Small intestine (tissue), 7 donors: ENCODE data around the gene ARHGAP21. TPM values are rescaled to one million over a fixed set of nuclear protein-coding genes. Genes with fewer than 3 reads are reported as not detected.

Source experiments
- DNase-seq, 2 donors: peaks; one replicate each; pipeline versions ENCODE4 v3.0.0 to v3.0.0-alpha.2; 2013
- FAIRE-seq: peaks from 2 replicates; lab custom pipeline; 2012; peaks lifted over from hg19 to GRCh38; lab: Jason Lieb, UNC
- H3K27ac ChIP-seq, 3 donors: one replicate each; pipeline ENCODE4 v1.5.1; 2013; ENCODE audit warnings: low read length in 2 of 3, mild to moderate bottlenecking in 2 of 3, control low read depth in 1 of 3, inconsistent platforms in 1 of 3, low read depth in 1 of 3, moderate library complexity in 1 of 3
- H3K27me3 ChIP-seq, 3 donors: one replicate each; pipeline ENCODE4 v1.6.1; 2013; ENCODE audit warnings: low read length in 3 of 3, inconsistent platforms in 1 of 3; ENCODE audit not compliant: control insufficient read depth in 3 of 3, insufficient read depth in 3 of 3
- H3K36me3 ChIP-seq, 3 donors: one replicate each; pipeline ENCODE4 v1.6.1; 2013; ENCODE audit warnings: low read length in 3 of 3, inconsistent platforms in 1 of 3, low read depth in 1 of 3, mild to moderate bottlenecking in 1 of 3, moderate library complexity in 1 of 3; ENCODE audit not compliant: control insufficient read depth in 3 of 3, insufficient read depth in 2 of 3
- H3K4me1 ChIP-seq, 3 donors: one replicate each; pipeline ENCODE4 v1.6.1; 2013; ENCODE audit warnings: low read length in 2 of 3, inconsistent platforms in 1 of 3, low read depth in 1 of 3, mild to moderate bottlenecking in 1 of 3, moderate library complexity in 1 of 3; ENCODE audit not compliant: control insufficient read depth in 3 of 3, insufficient read depth in 2 of 3
- H3K4me3 ChIP-seq, 3 donors: one replicate each; pipeline ENCODE4 v1.5.1; 2013; ENCODE audit warnings: low read length in 3 of 3, control low read depth in 1 of 3, inconsistent platforms in 1 of 3, low read depth in 1 of 3, mild to moderate bottlenecking in 1 of 3, moderate library complexity in 1 of 3
- H3K9me3 ChIP-seq, 2 donors: one replicate each; pipeline ENCODE4 v1.6.1; 2013; ENCODE audit warnings: low read depth in 1 of 2, low read length in 1 of 2; ENCODE audit not compliant: control insufficient read depth in 2 of 2, insufficient read depth in 1 of 2
- WGBS, 3 donors: extraction: QIAGEN DNeasy Blood & Tissue Kit; methylation state at CpG; one replicate each; pipeline ENCODE4 v1.1.7; 2013; 5-methylcytosine and 5-hydroxymethylcytosine counted together
- polyA plus RNA-seq, 4 donors: library from polyadenylated mRNA; stranded (reverse) in 3 of 4; unstranded in 1 of 4; fragments of 200-250 nt in 3 of 4; fragments of 120-200 nt in 1 of 4; gene quantifications; one replicate each; pipeline versions ENCODE4 v1.2.1 to v1.2.3, GENCODE V29; 2013
- donor health status: healthy with polysubstance abuse.
- donor health status: control.
- donor health status: control.
- donor health status: Bipolar disorder and iron deficiency.
- donor health status: healthy.

Gene ARHGAP21
- polyA plus RNA-seq, 4 donors: 20.6 to 42.0 (median 29.7) TPM

GRCh38 chr10:24652381-24652957 lies 71.2 kb downstream of the ARHGAP21 start:
- WGBS, 3 donors: 90 to 96% (median 90%) methylated on average over 4 of the region's 4 CpGs
- Histone ChIP-seq H3K9me3 (no peaks in the 10 kb centered on the region), H3K4me3 (no peak overlapping the region), H3K4me1 (no peaks in the 10 kb centered on the region), H3K36me3 (peaks cover 2 to 4% (median 2%) of the 10 kb centered on the region in 3 donors), H3K27ac (no peak overlapping the region), H3K27me3 (no peaks in the 10 kb centered on the region)
- DNase-seq: no peak
- no peak for FAIRE-seq

- Histone ChIP-seq H3K4me1 (no peaks in the 10 kb centered on the region), H3K27ac (no peak overlapping the region), H3K36me3 (peaks cover 2 to 4% (median 2%) of the 10 kb centered on the region in 3 donors), H3K27me3 (no peaks in the 10 kb centered on the region), H3K9me3 (no peaks in the 10 kb centered on the region), H3K4me3 (no peak overlapping the region)
- no peak for FAIRE-seq
- no peak for DNase-seq
- WGBS, 3 donors: 65 to 94% (median 85%) methylated on average over 2 of the region's 2 CpGs
Measured at GRCh38 chr10:24651923-24652322, 71.8 kb downstream of the ARHGAP21 start.

GRCh38 chr10:24650669-24651391 lies 72.9 kb downstream of the ARHGAP21 start:
- DNase-seq (no peak), FAIRE-seq (no peak)
- no peak overlapping the region for H3K27ac ChIP-seq
- H3K27me3 ChIP-seq: no peaks in the 10 kb centered on the region
- no peak overlapping the region for H3K4me3 ChIP-seq
- H3K4me1 ChIP-seq: peaks cover 0 to under 1% (median 0%) of the 10 kb centered on the region in 3 donors
- 77 to 81% (median 80%) methylated on average over 4 of the region's 4 CpGs for WGBS, 3 donors
- H3K9me3 ChIP-seq: no peaks in the 10 kb centered on the region
- peaks cover 2 to 4% (median 2%) of the 10 kb centered on the region in 3 donors for H3K36me3 ChIP-seq

GRCh38 chr10:24645784-24646183 lies 77.9 kb downstream of the ARHGAP21 start:
- no peak for FAIRE-seq
- Histone ChIP-seq H3K27ac (no peak overlapping the region), H3K4me3 (no peak overlapping the region), H3K4me1 (peaks cover 0 to 3% (median 0%) of the 10 kb centered on the region in 3 donors), H3K9me3 (no peaks in the 10 kb centered on the region), H3K27me3 (no peaks in the 10 kb centered on the region), H3K36me3 (peaks cover 2 to 4% (median 2%) of the 10 kb centered on the region in 3 donors)
- peak in 1 of 2 donors; percentile 18 for DNase-seq

GRCh38 chr10:24645022-24645421 lies 78.7 kb downstream of the ARHGAP21 start:
- Histone ChIP-seq H3K9me3 (no peaks in the 10 kb centered on the region), H3K27ac (no peak overlapping the region), H3K27me3 (no peaks in the 10 kb centered on the region), H3K4me1 (peaks cover 0 to 3% (median 0%) of the 10 kb centered on the region in 3 donors), H3K36me3 (peaks cover 0 to 4% (median 2%) of the 10 kb centered on the region in 3 donors), H3K4me3 (no peak overlapping the region)
- DNase-seq: no peak
- no peak for FAIRE-seq

- Histone ChIP-seq H3K4me1 (peaks cover 0 to 3% (median 0%) of the 10 kb centered on the region in 3 donors), H3K4me3 (no peak overlapping the region), H3K27ac (no peak overlapping the region), H3K9me3 (no peaks in the 10 kb centered on the region), H3K36me3 (peaks cover 0 to 4% (median 2%) of the 10 kb centered on the region in 3 donors), H3K27me3 (no peaks in the 10 kb centered on the region)
- FAIRE-seq: no peak
- DNase-seq: peak in 1 of 2 donors; percentile 38
- WGBS, 3 donors: 67 to 83% (median 69%) methylated on average over 6 of the region's 6 CpGs
Measured at GRCh38 chr10:24643679-24644209, 79.9 kb downstream of the ARHGAP21 start.

GRCh38 chr10:24642921-24643678 lies 80.6 kb downstream of the ARHGAP21 start:
- H3K36me3 ChIP-seq: peaks cover 0 to 4% (median 0%) of the 10 kb centered on the region in 3 donors
- FAIRE-seq (peak; percentile 91), DNase-seq (peak; percentile 71 to 82)
- WGBS, 3 donors: 24 to 35% (median 29%) methylated on average over 6 of the region's 6 CpGs
- no peaks in the 10 kb centered on the region for H3K27me3 ChIP-seq
- H3K4me3 ChIP-seq: no peak overlapping the region
- no peak overlapping the region for H3K27ac ChIP-seq
- peaks cover 0 to 3% (median 0%) of the 10 kb centered on the region in 3 donors for H3K4me1 ChIP-seq
- no peaks in the 10 kb centered on the region for H3K9me3 ChIP-seq

GRCh38 chr10:24639124-24639523 lies 84.6 kb downstream of the ARHGAP21 start:
- Histone ChIP-seq H3K27ac (no peak overlapping the region), H3K4me1 (no peaks in the 10 kb centered on the region), H3K4me3 (no peak overlapping the region), H3K9me3 (no peaks in the 10 kb centered on the region), H3K36me3 (no peaks in the 10 kb centered on the region), H3K27me3 (no peaks in the 10 kb centered on the region)
- no peak for DNase-seq
- FAIRE-seq: no peak
- whole genome bisulfite sequencing, 3 donors: 93 to 100% (median 93%) methylated on average over 1 of the region's 1 CpG
